WERI-Rb-1 (cell line): ENCODE measurements around the gene CREG2.
A peak's percentile ranks its signal among the peaks of the same experiment; 100 is the strongest.
"Not testable (repeated sequence)": the region's sequence is repeated elsewhere in the genome, so short reads cannot be mapped to it uniquely, and the experiment has no call there.

ENCODE experiments used
- DNase-seq: peaks from one replicate; pipeline ENCODE4 v3.0.0-alpha.2; 2020
- H3K27ac ChIP-seq: fragments of 250-450 bp; sonication (Bioruptor Pico); 2 replicates; pipeline ENCODE4 v1.5.1; 2020; ENCODE audit warnings: mild to moderate bottlenecking, moderate library complexity
- H3K27me3 ChIP-seq: fragments of 250-450 bp; sonication (Bioruptor Pico); 2 replicates; pipeline ENCODE4 v1.5.1; 2021; ENCODE audit warnings: mild to moderate bottlenecking, low read depth, moderate library complexity; ENCODE audit not compliant: insufficient read depth, severe bottlenecking
- H3K36me3 ChIP-seq: fragments of 250-450 bp; sonication (Bioruptor Pico); 2 replicates; pipeline ENCODE4 v1.5.1; 2020; ENCODE audit warnings: mild to moderate bottlenecking, moderate library complexity
- H3K4me3 ChIP-seq: 2 replicates; pipeline ENCODE4 v1.5.1; 2011; ENCODE audit warnings: low read depth, mild to moderate bottlenecking, control low read depth, low read length
- H3K9me3 ChIP-seq: fragments of 250-450 bp; sonication (Bioruptor Pico); 2 replicates; pipeline ENCODE4 v1.5.1; 2021; ENCODE audit warnings: mild to moderate bottlenecking, moderate library complexity; ENCODE audit not compliant: severe bottlenecking
- TF ChIP-seq, protein P1 (sequence below): IDR thresholded peaks from 2 replicates; pipeline ENCODE4 v1.5.1; 2011; ENCODE audit warnings: low read depth, mild to moderate bottlenecking, control low read depth, inconsistent platforms, low read length

Gene CREG2

GRCh38 chr2:101354420-101355311 is 32.6 kb downstream of the CREG2 start:
- H3K9me3 ChIP-seq = no peaks in the 10 kb centered on the region
- TF ChIP-seq, protein P1, sequence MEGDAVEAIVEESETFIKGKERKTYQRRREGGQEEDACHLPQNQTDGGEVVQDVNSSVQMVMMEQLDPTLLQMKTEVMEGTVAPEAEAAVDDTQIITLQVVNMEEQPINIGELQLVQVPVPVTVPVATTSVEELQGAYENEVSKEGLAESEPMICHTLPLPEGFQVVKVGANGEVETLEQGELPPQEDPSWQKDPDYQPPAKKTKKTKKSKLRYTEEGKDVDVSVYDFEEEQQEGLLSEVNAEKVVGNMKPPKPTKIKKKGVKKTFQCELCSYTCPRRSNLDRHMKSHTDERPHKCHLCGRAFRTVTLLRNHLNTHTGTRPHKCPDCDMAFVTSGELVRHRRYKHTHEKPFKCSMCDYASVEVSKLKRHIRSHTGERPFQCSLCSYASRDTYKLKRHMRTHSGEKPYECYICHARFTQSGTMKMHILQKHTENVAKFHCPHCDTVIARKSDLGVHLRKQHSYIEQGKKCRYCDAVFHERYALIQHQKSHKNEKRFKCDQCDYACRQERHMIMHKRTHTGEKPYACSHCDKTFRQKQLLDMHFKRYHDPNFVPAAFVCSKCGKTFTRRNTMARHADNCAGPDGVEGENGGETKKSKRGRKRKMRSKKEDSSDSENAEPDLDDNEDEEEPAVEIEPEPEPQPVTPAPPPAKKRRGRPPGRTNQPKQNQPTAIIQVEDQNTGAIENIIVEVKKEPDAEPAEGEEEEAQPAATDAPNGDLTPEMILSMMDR = no peak
- H3K27me3 ChIP-seq = no peaks in the 10 kb centered on the region
- H3K36me3 ChIP-seq = no peaks in the 10 kb centered on the region
- no peak overlapping the region for H3K4me3 ChIP-seq
- no peak for DNase-seq
- no peak overlapping the region for H3K27ac ChIP-seq

DNA sequence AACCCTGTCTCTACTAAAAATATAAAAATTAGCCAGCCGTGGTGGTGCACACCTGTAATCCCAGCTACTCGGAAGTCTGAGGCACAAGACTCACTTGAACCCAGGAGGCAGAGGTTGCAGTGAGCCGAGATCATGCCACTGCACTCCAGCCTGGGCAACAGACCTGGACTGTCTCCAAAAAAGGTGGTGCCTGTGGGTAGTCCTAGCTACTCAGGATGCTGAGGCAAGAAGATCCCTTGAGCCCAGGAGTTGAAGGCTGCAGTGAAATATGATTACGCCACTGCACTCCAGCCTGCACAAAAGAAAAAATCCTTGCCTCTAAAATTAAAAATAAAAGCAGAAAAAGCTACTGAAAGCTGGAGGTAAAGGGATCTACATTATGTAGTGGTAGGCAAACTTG is 34.7 kb downstream of the CREG2 start:
- H3K27me3 ChIP-seq, DNase-seq, H3K4me3 ChIP-seq, H3K36me3 ChIP-seq, H3K9me3 ChIP-seq, H3K27ac ChIP-seq: not testable (repeated sequence)

- Histone ChIP-seq H3K27me3 (no peaks in the 10 kb centered on the region), H3K36me3 (no peaks in the 10 kb centered on the region), H3K4me3 (no peak overlapping the region), H3K9me3 (no peaks in the 10 kb centered on the region), H3K27ac (no peak overlapping the region)
- TF ChIP-seq, protein P1 = no peak
- no peak for DNase-seq
These were observed 36.1 kb downstream of the CREG2 start for GRCh38 chr2:101351207-101351606.

DNA sequence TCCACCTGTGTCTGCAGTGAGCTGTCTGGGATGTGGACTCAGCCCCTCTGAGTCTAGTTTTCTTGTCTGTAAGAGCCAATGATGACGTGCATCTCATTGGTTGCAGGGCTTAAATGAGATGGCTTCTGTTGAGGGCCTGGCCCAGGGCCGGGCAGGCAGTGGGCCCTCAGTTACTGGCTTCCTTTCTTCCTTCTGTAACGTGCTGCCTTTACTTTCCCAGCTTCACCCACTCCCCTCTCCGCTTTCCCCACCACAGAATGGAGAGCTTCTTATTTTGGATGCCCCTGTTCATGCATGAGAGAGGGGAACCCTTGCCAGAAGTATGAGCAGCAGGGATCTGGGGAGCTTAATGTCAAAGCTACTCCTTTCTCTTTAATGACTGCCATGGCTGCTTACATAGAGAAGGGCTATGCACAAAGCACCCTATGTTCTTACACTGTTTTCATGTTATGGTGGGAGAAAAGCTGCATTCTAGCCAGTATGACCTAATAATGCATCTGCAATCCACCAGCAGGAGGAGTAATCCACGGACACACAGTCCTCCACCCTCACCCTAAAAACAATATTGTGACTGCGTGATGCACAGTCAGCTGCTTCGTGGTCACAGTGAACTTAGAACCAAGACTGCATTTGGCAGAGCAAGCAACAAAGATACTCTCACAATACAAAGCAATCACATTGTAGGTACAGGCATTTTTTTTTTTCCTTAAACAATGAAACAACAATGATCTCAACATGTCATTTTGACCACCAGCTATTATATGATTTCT is 37.2 kb downstream of the CREG2 start:
- Histone ChIP-seq H3K9me3 (no peaks in the 10 kb centered on the region), H3K36me3 (no peaks in the 10 kb centered on the region), H3K27me3 (no peaks in the 10 kb centered on the region), H3K4me3 (no peak overlapping the region), H3K27ac (no peak overlapping the region)
- TF ChIP-seq, protein P1 = peak; percentile 52
- DNase-seq = no peak

- H3K27ac ChIP-seq = no peak overlapping the region
- no peaks in the 10 kb centered on the region for H3K36me3 ChIP-seq
- TF ChIP-seq, protein P1 = no peak
- no peak for DNase-seq
- H3K9me3 ChIP-seq = no peaks in the 10 kb centered on the region
- no peaks in the 10 kb centered on the region for H3K27me3 ChIP-seq
- H3K4me3 ChIP-seq = no peak overlapping the region
These were observed 38.4 kb downstream of the CREG2 start for GRCh38 chr2:101348883-101349282.

GRCh38 chr2:101346909-101347308 is 40.4 kb downstream of the CREG2 start:
- no peak for DNase-seq
- Histone ChIP-seq H3K9me3 (no peaks in the 10 kb centered on the region), H3K27me3 (no peaks in the 10 kb centered on the region), H3K27ac (no peak overlapping the region), H3K4me3 (no peak overlapping the region), H3K36me3 (no peaks in the 10 kb centered on the region)
- TF ChIP-seq, protein P1 = no peak
